Right lobe of liver (tissue), 4 donors: ENCODE data around the gene STX3.

Source experiments
- POLR2A ChIP-seq: fragments of 450-650 bp; IDR thresholded peaks from one replicate; pipeline ENCODE4 v1.6.1; 2017; ENCODE audit warnings: antibody characterized with exemption, mild to moderate bottlenecking
- TF ChIP-seq, protein P1 (sequence below), 4 donors: fragments of 200-600 bp in 3 of 4; fragments of 450-650 bp in 1 of 4; IDR thresholded peaks; one replicate each; pipeline versions ENCODE4 v1.5.1 to v1.8.0; 2016 to 2022; ENCODE audit warnings: antibody characterized with exemption in 4 of 4, mild to moderate bottlenecking in 2 of 4
- donor health status: DM: no; HTN: no; CAD: no.
- donor health status: DM: no; HTN: no; CAD: no.
- donor health status: DM: no; HTN: yes; CAD: no.

DNA sequence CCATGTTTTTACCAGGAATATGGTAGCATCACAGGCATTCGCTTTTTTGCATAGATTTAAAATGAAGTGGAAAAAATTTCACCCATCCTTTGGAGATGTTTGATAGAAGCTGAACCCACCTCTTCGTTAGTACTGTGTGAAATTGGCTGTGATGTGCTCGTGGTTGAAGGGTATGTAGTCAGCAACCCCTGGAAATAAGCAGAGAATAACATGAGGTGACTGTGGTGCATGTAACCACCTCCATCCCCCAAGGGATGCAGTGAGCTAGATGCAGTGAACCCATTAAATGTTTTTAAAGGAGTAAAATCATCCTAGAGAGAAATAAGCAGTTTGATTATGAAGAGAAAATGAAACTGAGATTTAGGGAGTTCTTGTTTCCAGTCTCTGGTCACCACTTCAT lies 74.2 kb downstream of the STX3 start:
- TF ChIP-seq, protein P1, sequence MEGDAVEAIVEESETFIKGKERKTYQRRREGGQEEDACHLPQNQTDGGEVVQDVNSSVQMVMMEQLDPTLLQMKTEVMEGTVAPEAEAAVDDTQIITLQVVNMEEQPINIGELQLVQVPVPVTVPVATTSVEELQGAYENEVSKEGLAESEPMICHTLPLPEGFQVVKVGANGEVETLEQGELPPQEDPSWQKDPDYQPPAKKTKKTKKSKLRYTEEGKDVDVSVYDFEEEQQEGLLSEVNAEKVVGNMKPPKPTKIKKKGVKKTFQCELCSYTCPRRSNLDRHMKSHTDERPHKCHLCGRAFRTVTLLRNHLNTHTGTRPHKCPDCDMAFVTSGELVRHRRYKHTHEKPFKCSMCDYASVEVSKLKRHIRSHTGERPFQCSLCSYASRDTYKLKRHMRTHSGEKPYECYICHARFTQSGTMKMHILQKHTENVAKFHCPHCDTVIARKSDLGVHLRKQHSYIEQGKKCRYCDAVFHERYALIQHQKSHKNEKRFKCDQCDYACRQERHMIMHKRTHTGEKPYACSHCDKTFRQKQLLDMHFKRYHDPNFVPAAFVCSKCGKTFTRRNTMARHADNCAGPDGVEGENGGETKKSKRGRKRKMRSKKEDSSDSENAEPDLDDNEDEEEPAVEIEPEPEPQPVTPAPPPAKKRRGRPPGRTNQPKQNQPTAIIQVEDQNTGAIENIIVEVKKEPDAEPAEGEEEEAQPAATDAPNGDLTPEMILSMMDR (IDR thresholded peaks at IDR 0.05): no peak
- TF ChIP-seq POLR2A: no peak
